Liver (tissue), 3 donors: Measurements from ENCODE around the gene SPECC1.

ENCODE experiments used
- CTCF ChIP-seq: fragments of 150-350 bp; IDR thresholded peaks from 2 replicates; pipeline ENCODE4 v1.5.1; 2017; ENCODE audit warnings: improper control_type of control experiment, low read depth, low read length; ENCODE audit not compliant: missing input control
- EGR1 ChIP-seq, 2 donors: IDR thresholded peaks; 2 replicates each; pipeline ENCODE4 v1.6.1; 2016 to 2018; ENCODE audit warnings: antibody characterized with exemption in 2 of 2, low read depth in 2 of 2
- RAD21 ChIP-seq, 2 donors: IDR thresholded peaks; 2 replicates each; pipeline ENCODE4 v1.6.1; 2016; ENCODE audit warnings: antibody characterized with exemption in 2 of 2, mild to moderate bottlenecking in 2 of 2
- REST ChIP-seq: IDR thresholded peaks from 2 replicates; pipeline ENCODE4 v1.6.1; 2016; ENCODE audit warnings: antibody characterized with exemption, mild to moderate bottlenecking
- RXRA ChIP-seq, 2 donors: IDR thresholded peaks; 2 replicates each; pipeline ENCODE4 v1.6.1; 2017 to 2018; ENCODE audit warnings: antibody characterized with exemption in 2 of 2, mild to moderate bottlenecking in 1 of 2
- SP1 ChIP-seq: IDR thresholded peaks from 2 replicates; pipeline ENCODE4 v1.6.1; 2018; ENCODE audit warnings: antibody characterized with exemption, mild to moderate bottlenecking
- ZBTB33 ChIP-seq: IDR thresholded peaks from 2 replicates; pipeline ENCODE4 v1.6.1; 2016; ENCODE audit warnings: antibody characterized with exemption
- donor health status: healthy.
- donor health status: healthy.

- no peak for TF ChIP-seq SP1
- no peak for TF ChIP-seq CTCF
- TF ChIP-seq REST = no peak
- no peak for TF ChIP-seq RAD21 (IDR thresholded peaks at IDR 0.05)
- no peak for TF ChIP-seq EGR1 (IDR thresholded peaks at IDR 0.05; ENCODE audit: low read depth in 2 of 2)
- no peak for TF ChIP-seq ZBTB33
- TF ChIP-seq RXRA (IDR thresholded peaks at IDR 0.05) = no peak
These were observed 227.5 kb downstream of the SPECC1 start for GRCh38 chr17:20236578-20237227.
